GM12864 (cell line): ENCODE data around the gene STAT4.

Source experiments
- DNase-seq: peaks from one replicate; pipeline ENCODE4 v3.0.0-alpha.2; 2011; ENCODE audit warnings: low read depth
- H3K4me3 ChIP-seq: 2 replicates; pipeline ENCODE4 v1.5.1; 2011; ENCODE audit warnings: mild to moderate bottlenecking, low read depth, low read length, control low read depth
- CTCF ChIP-seq: IDR thresholded peaks from 2 replicates; pipeline ENCODE4 v1.5.1; 2011; ENCODE audit warnings: low read depth, mild to moderate bottlenecking, moderate library complexity, low read length, control low read depth, inconsistent platforms; ENCODE audit errors: missing control alignments

STAT4 gene

GRCh38 chr2:191003405-191004309 lies 147.1 kb downstream of the STAT4 start:
- H3K4me3 ChIP-seq = no peak overlapping the region
- DNase-seq = no peak
- TF ChIP-seq CTCF = no peak

GRCh38 chr2:191001624-191002023 lies 149.2 kb downstream of the STAT4 start:
- TF ChIP-seq CTCF = no peak
- no peak for DNase-seq

GRCh38 chr2:191001032-191001431 lies 149.8 kb downstream of the STAT4 start:
- no peak for TF ChIP-seq CTCF
- no peak overlapping the region for H3K4me3 ChIP-seq
- no peak for DNase-seq

More at GRCh38 chr2:191001624-191002023, 149.2 kb downstream of the STAT4 start:
- H3K4me3 ChIP-seq = no peak overlapping the region

GRCh38 chr2:190999949-191000665 lies 150.7 kb downstream of the STAT4 start:
- no peak for TF ChIP-seq CTCF
- no peak for DNase-seq
- H3K4me3 ChIP-seq = no peak overlapping the region

GRCh38 chr2:190999058-190999457 lies 151.7 kb downstream of the STAT4 start:
- no peak for DNase-seq
- no peak overlapping the region for H3K4me3 ChIP-seq
- no peak for TF ChIP-seq CTCF

GRCh38 chr2:190997526-190998113 lies 153.2 kb downstream of the STAT4 start:
- DNase-seq = no peak
- no peak overlapping the region for H3K4me3 ChIP-seq
- no peak for TF ChIP-seq CTCF
